Lower lobe of right lung (tissue), 2 donors: ENCODE measurements around the gene TNFRSF4. TPM values are rescaled to one million over a fixed set of nuclear protein-coding genes. Genes with fewer than 3 reads are reported as not detected.

Experiments
- ATAC-seq, 2 donors: fragments of 200-7000 bp; cut with Tn5 transposase; one replicate each; pipeline ENCODE4 v1.9.1; 2020 to 2022; ENCODE audit warnings: mild to moderate bottlenecking in 2 of 2, moderate library complexity in 2 of 2
- DNase-seq: peaks from one replicate; pipeline ENCODE4 v3.0.0-alpha.2; 2020
- H3K27ac ChIP-seq: fragments of 200-600 bp; one replicate; pipeline ENCODE4 v1.8.0; 2022
- H3K27me3 ChIP-seq: fragments of 200-600 bp; one replicate; pipeline ENCODE4 v1.8.0; 2022; ENCODE audit warnings: low read depth
- H3K36me3 ChIP-seq: fragments of 200-600 bp; one replicate; pipeline ENCODE4 v1.8.0; 2022; ENCODE audit warnings: mild to moderate bottlenecking
- H3K4me1 ChIP-seq: fragments of 200-600 bp; one replicate; pipeline ENCODE4 v1.8.0; 2022
- H3K4me3 ChIP-seq: fragments of 200-600 bp; one replicate; pipeline ENCODE4 v1.8.0; 2022; ENCODE audit warnings: mild to moderate bottlenecking
- H3K9me3 ChIP-seq: fragments of 200-600 bp; one replicate; pipeline ENCODE4 v1.8.0; 2022
- CTCF ChIP-seq: fragments of 200-600 bp; IDR thresholded peaks from one replicate; pipeline ENCODE4 v1.8.0; 2022; ENCODE audit warnings: antibody characterized with exemption, mild to moderate bottlenecking
- intact Hi-C: fragments of 100-400 bp; cut with DNase I; formaldehyde crosslinking; loops from one replicate; pipeline ENCODE4 v1.11.0; 2022
- long read RNA-seq: library from polyadenylated mRNA; unstranded; transcript quantifications from one replicate; pipeline ENCODE4 v2.0.0, GENCODE V29; 2021
- total RNA-seq: library from RNA; stranded (reverse); fragmentation: NEBNext Ultra II Directional; extraction: Animal tissue kit (Norgen Biotek cat#: 25700); gene quantifications from one replicate; pipeline ENCODE4 v1.2.1, GENCODE V29; 2021
- donor health status: DM: no; HTN: yes; CAD: no; lungs with severe emphysema.

TNFRSF4 gene
- 3.0 TPM for total RNA-seq
- long read RNA-seq, partial matches to known transcripts, result 1 of 3 reads
- long read RNA-seq, other reads (novel, unspliced or antisense), result 2 of 3 reads

DNA sequence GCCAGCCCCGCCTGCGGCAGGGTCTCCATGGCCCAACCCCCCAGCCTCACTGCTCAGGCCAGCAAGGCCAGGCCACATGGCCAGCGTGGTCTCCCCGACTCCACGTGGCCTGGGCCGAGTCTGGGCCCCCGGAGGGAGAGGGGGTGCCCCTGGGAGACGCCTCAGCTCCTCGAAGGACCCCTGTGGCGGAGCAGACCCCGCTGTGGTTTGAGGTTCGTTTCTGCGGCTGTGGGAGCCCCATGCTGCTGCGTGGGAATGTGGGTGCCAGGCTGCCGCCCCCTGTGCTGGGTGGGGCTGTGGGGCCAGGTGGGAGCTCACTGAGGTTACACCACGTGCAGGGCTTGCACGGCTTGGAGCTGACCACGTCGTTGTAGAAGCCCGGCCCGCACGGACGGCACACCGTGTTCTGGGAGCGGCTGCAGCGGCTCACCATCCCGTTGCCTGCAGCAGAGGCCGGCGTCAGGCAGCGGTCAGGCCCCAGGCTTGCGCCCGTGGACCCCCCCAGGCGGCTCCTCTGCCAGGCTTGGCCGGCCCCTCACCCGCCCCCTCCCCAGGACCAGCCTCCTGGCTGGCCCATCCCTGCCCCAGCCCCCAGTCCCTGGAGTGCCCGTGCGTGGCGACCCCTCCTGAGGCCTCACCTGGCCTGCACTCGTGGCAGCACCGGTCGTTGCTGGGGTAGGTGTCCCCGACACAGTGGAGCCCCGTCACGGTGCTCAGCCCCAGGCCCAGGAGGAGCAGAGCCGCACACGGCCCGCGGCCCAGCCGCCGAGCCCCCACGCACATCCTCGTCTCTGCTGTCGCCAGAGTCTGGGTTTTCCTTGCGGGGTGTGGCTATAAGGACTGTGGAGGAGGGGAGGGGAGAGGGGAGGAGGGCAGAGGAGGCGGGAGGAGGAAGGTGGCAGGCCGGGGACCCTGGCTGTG, at the start of gene TNFRSF4:
TSS of gene TNFRSF4 (minus strand) at position 809 of the 921 bp plus-strand sequence. CDS start at position 783, 26 bp downstream.
- Histone ChIP-seq H3K27ac (peak within 1 kb of the TSS; percentile 71), H3K4me3 (peak within 1 kb of the TSS; percentile 54)
- DNase-seq, result no peak

DNA sequence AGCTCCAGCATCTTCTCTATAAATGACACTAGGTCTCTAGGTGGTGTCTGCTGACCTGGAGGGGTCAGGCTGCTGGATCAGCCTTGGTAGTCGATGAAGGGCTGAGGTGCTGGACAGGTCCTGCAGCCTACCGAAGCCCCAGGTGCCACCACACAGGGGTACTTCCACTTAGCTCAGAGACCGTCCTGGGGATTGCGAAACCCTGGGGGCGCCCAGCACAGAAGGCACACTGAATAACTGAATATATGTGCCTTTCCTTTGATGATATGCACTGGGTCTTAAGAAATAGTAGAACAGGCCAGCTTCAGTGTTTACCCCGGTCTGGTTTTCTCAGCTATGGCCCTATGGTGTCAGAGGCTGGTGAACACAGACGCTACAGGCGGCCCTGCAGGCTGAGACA, 48.8 kb upstream of the TNFRSF4 start:
- no peak for TF ChIP-seq CTCF
- Histone ChIP-seq H3K4me3 (no peak overlapping the region), H3K9me3 (no peaks in the 10 kb centered on the region), H3K36me3 (peaks cover 88% of the 10 kb centered on the region), H3K4me1 (peaks cover 16% of the 10 kb centered on the region), H3K27me3 (no peaks in the 10 kb centered on the region), H3K27ac (no peak overlapping the region)
- no peak for ATAC-seq
- intact Hi-C loops, result no loop called here
- DNase-seq, result no peak

More for the DNA sequence above, at the start of gene TNFRSF4:
- intact Hi-C loops, result no loop called here
- ATAC-seq, result peak; percentile 13 to 15
- TF ChIP-seq CTCF, result no peak
- peaks cover 2% of the 10 kb centered on the region for H3K27me3 ChIP-seq
- H3K36me3 ChIP-seq, result peaks cover 30% of the 10 kb centered on the region
- H3K4me1 ChIP-seq, result peaks cover 22% of the 10 kb centered on the region
- H3K9me3 ChIP-seq, result no peaks in the 10 kb centered on the region

GRCh38 chr1:1262071-1262470, 48.1 kb upstream of the TNFRSF4 start:
- no peaks in the 10 kb centered on the region for H3K27me3 ChIP-seq
- no peak for ATAC-seq
- H3K4me1 ChIP-seq, result peaks cover 16% of the 10 kb centered on the region
- H3K4me3 ChIP-seq, result no peak overlapping the region
- H3K27ac ChIP-seq, result no peak overlapping the region
- TF ChIP-seq CTCF, result no peak
- no peaks in the 10 kb centered on the region for H3K9me3 ChIP-seq
- H3K36me3 ChIP-seq, result peaks cover 81% of the 10 kb centered on the region
- intact Hi-C loops, result no loop called here
- no peak for DNase-seq

DNA sequence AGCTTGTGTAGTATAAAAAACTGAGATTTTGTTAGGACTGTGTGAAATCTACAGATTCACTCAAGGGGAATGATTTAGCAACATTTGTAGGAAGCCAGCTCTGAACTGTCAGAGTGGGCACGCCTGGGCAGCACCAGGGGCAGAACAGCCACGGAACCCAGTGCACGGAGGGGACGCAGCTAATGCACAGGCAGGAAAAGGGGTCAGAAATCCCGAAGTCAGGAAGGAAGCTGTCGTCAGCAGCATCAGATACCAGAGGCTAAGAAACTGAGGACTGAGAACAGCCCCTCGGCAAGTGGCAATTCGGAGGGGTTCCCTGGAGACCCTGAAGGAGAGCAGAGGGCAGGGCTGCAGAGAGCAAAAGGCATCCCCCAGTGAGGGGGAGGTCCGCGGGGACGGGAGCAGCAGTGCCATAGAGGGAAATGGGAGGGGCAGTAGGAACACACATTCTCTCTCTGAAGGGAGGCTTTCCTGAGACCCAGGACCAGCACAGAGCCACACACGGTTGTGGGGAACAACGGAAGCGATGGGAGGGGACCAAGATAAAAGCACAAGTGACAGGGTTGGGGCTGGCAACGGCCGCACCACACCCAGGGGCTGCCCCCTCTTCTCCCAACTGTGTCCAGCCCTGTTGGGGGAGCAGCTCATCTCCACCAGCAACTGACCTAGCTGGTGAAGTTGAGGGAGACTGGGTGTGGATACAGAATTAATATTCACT, 47.0 kb upstream of the TNFRSF4 start:
- DNase-seq (no peak), ATAC-seq (no peak)
- H3K4me1 ChIP-seq, result peaks cover 16% of the 10 kb centered on the region
- H3K9me3 ChIP-seq, result no peaks in the 10 kb centered on the region
- no peak overlapping the region for H3K4me3 ChIP-seq
- H3K27me3 ChIP-seq, result no peaks in the 10 kb centered on the region
- TF ChIP-seq CTCF, result no peak
- H3K36me3 ChIP-seq, result peaks cover 81% of the 10 kb centered on the region
- intact Hi-C loops, result no loop called here
- peak overlapping the region; percentile 4 for H3K27ac ChIP-seq

DNA sequence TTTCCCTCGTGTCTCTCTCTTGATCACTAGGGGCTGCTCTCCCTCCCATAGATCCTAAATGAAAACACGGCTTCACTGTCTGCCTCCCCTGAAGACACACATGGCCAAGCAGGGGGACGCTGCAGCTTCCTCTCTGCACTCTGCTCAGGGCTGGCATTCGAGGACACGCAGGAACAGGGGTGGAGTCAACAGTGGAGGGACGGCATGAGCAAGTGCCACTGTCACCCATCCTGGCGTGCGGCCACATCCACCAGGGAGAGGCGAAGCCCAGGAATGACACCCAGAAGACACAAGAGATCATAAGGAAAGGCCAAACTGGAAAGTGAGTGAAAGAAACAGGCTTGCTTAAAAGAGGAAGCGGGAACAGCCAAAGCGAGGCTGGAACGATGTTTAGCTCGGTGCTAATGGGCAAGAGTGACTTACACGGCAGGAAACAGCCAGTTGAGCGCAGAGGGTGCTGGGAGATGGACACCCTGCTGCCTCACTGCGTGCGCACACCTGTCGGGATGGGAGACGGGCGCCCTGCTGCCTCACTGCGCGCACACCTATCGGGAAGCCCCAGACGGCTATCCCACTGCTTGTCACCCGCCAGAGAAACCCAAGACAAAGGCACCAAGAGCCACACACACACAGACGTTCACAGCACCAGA, 46.1 kb upstream of the TNFRSF4 start:
- no peaks in the 10 kb centered on the region for H3K27me3 ChIP-seq
- peaks cover 85% of the 10 kb centered on the region for H3K36me3 ChIP-seq
- ATAC-seq (no peak), DNase-seq (no peak)
- peaks cover 16% of the 10 kb centered on the region for H3K4me1 ChIP-seq
- H3K27ac ChIP-seq, result no peak overlapping the region
- intact Hi-C loops, result no loop called here
- no peak overlapping the region for H3K4me3 ChIP-seq
- no peaks in the 10 kb centered on the region for H3K9me3 ChIP-seq
- no peak for TF ChIP-seq CTCF
